GM13977 (cell line): ENCODE results near the gene CYP4F22.

ENCODE experiments used
- DNase-seq: peaks from one replicate; pipeline ENCODE4 v3.0.0; 2012; ENCODE audit warnings: low spot score
- CTCF ChIP-seq: IDR thresholded peaks from 2 replicates; pipeline ENCODE4 v1.5.1; 2012; ENCODE audit warnings: mild to moderate bottlenecking, control low read depth; ENCODE audit not compliant: insufficient read depth; ENCODE audit errors: extremely low read depth, missing control alignments
- in situ Hi-C: fragments of 300-500 bp; cut with MboI; formaldehyde crosslinking; loops from one replicate; pipeline ENCODE4 v1.12.0; 2022; ENCODE audit warnings: low sequenced_read_pairs, low pct_unique_long_range_greater_than_20kb, mixed read lengths, inconsistent platforms; ENCODE audit not compliant: unreplicated experiment

The CYP4F22 gene

GRCh38 chr19:15549581-15549980 is 41.3 kb downstream of the CYP4F22 start:
- in situ Hi-C loops = no loop called here
- DNase-seq = no peak
- no peak for TF ChIP-seq CTCF

GRCh38 chr19:15550273-15550672 is 41.9 kb downstream of the CYP4F22 start:
- no peak for DNase-seq
- TF ChIP-seq CTCF = no peak
- in situ Hi-C loops = loop anchor here (10.0 to 25.0 kb wide), 3 partner anchors 125 to 375 kb away; no protein-coding TSS in a partner anchor

GRCh38 chr19:15550929-15551292 is 42.6 kb downstream of the CYP4F22 start:
- in situ Hi-C loops = loop anchor here (10.0 to 25.0 kb wide), 3 partner anchors 126 to 376 kb away; no protein-coding TSS in a partner anchor
- no peak for DNase-seq
- no peak for TF ChIP-seq CTCF

GRCh38 chr19:15551293-15552004 is 43.1 kb downstream of the CYP4F22 start:
- in situ Hi-C loops = loop anchor here (10.0 to 25.0 kb wide), 3 partner anchors 127 to 377 kb away; no protein-coding TSS in a partner anchor
- TF ChIP-seq CTCF = no peak
- DNase-seq = peak; percentile 62

GRCh38 chr19:15555021-15555420 is 46.7 kb downstream of the CYP4F22 start:
- in situ Hi-C loops = loop anchor here (10.0 to 25.0 kb wide), 3 partner anchors 130 to 380 kb away; no protein-coding TSS in a partner anchor
- TF ChIP-seq CTCF = no peak
- DNase-seq = no peak

GRCh38 chr19:15555759-15556633 is 47.7 kb downstream of the CYP4F22 start:
- in situ Hi-C loops = loop anchor here (10.0 to 25.0 kb wide), 3 partner anchors 131 to 381 kb away; no protein-coding TSS in a partner anchor
- TF ChIP-seq CTCF = peak; percentile 94
- DNase-seq = peak; percentile 93
